Hematopoietic multipotent progenitor cell treated with erythropoietin and hydrocortisone succinate and interleukin-3 and kit ligand, for 8 days (in vitro differentiated cells): ENCODE results near the gene REX1BD.
"Not testable (repeated sequence)": the region's sequence is repeated elsewhere in the genome, so short reads cannot be mapped to it uniquely, and the experiment has no call there.

Source experiments
- DNase-seq: peaks from one replicate; pipeline ENCODE4 v3.0.0-alpha.2; 2015

REX1BD gene

DNA sequence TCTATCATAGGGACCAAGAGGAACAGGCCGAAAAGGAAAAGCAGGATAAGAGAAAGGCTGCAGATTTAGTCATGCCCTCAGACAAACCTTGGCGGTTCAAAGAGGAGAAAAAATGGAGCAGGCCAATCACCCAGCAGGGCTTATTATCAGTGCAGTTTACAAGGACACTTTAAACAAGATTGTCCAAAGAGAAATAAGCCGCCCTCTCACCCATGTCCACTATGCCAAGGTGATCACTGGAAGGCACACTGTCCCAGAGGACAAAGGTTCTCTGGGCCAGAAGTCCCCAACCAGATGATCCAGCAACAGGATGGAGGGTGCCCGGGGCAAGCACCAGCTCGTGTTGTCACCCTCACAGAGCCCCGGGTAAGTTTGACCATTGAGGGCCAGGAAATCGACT is 8.3 kb upstream of the REX1BD start:
- no peak for DNase-seq

GRCh38 chr19:18586306-18586705 is 2.3 kb upstream of the REX1BD start:
- DNase-seq: no peak

DNA sequence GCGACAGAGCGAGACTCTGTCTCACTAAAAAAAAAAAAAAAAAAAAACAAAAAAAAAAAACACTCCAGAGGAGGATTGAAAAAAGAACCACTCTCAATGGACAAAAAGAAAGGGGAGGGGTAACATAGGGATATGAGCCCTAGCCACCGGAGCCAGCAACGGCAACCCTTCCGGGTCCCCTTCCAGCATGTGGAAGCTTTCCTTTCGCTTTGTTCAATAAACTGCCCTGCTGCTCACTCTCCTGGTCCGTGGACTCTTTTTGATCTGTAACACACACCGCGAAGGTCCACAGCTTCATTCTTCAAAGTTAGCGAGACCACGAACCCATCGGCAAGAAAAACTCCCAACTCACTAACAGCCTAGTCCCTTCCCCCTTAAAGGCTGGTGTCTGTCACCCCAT is 1.0 kb upstream of the REX1BD start:
- DNase-seq: no peak

DNA sequence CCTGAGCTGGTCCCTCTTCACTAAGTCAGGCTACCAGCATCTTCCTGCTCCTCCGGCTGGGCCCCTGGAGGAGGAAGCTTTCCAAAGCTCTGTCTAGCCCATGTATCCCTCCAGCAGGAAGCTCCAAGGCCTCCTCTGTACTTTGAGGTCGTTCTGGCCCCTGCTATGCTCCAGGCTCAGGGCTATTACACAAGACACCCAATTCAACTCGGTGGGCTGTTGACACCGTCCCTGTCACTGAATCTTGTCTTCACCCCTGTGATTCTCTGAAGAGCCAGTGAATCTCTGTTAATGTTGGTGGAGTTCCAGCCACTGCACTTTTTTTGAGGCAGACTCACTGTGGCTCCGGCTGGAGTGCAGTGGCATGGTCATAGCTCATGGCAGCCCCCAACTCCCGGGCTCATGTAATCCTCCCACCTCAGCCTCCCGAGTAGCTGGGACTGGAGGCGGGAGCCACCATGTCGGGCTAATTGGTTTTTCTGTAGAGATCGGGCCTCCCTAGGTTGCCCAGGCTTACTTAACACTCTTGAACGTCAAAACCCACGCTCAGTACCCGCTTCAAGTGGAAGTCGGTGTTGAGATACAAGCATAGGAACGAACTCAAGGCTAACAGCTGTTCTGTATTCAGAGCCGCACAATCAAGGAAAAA is 512 bp upstream of the REX1BD start:
- DNase-seq: no peak

DNA sequence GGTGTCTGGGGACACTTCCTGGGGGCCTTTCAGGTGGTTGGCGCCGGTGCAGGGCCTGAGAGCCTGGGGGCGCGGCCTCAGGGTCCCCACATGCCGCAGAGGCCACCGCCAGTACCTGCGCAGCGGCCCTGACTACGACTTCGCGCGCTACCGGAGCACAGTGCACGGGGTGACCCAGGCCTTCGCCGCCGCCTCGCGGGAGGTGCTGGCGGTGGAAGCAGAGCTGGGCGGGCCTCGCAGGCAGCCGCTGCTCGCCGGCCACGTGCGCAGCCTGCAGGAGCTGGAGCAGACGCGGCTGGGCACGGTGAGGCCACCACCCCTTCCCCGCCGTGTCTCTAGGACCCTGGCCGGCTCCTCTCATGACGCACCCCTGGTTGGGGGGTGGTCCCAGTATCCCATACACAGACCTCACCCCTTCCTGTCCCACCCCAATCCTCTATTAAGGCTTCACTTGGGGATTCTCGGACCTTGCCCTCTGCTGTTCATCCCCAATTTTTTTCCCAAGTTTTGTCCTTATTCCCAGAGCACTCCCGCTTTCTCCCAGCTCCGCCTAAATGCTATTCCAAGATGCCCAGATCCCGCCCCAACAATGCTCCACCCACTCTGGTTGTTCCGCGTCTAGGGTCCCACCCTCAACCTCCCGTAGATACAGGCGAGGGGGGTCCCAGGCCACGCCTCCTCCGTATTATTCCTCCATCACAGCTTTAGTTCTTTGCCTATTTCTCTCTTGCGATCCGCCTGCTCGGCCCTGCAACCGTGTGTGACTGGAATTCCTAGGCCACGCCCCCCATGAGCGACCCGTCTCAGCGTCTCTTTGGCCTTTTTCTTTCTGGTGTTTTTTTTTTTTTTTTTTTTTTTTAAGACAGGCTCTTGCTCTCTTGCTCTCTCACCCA is 1.0 kb downstream of the REX1BD start:
- peak; percentile 72 for DNase-seq

- DNase-seq: peak; percentile 61
These were observed 2.0 kb downstream of the REX1BD start for GRCh38 chr19:18590273-18591272.

GRCh38 chr19:18591735-18592385 is 3.3 kb downstream of the REX1BD start:
- DNase-seq: no peak

DNA sequence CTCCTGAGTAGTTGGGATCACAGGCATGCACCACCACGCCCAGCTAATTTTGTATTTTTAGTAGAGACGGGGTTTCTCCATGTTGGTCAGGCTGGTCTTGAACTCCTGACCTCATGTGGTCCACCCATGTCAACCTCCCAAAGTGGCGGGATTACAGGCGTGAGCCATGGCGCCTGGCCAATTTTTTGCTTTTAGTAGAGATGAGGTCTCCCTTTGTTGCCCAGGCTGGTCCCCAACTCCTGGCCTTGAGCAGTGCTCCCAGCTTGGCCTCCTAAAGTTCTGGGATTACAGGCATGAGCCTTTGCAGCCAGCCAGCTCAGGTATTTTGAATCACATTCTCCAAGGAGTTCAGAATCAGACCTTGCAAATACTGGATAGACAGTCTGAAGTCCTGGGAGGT is 4.1 kb downstream of the REX1BD start:
- DNase-seq: not testable (repeated sequence)

- no peak for DNase-seq
These were observed 4.9 kb downstream of the REX1BD start for GRCh38 chr19:18593367-18594095.

DNA sequence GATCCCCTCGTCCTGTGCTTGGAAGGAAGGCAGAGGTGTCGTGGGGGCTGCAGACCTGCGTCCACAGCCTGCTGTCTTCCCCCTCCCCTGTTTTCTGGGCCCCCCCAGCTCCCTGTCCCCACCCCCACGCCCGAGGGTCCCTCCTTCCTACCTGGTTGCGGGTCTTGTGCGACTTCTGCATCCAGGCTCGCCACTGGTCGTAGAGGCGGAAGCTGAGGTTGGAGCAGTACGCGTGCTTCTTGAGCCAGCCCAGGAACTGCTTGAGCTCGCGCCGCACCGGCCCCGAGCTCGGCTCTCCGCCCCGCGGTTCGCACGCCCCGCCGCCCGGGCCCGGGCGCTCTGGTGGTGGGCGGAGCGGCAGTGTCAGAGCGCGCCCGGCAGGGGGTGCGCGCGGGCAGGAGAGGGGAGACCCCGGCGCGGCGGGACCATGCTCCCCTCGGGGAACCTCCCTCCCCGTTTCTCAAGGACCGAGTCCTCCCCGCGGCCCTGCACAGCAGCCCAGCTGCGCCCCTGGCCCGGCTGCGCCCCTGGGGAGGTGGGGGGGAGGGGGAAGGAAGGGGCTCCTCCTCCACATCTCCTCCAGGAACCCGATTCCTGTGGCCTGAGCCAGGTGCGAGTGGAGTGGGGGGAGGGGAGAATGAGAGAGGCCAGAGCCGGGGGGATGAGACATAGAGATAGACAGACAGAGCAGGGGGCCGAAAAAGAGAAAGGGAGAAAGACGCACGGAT is 5.7 kb downstream of the REX1BD start:
- peak; percentile 60 for DNase-seq

GRCh38 chr19:18594824-18595373 is 6.3 kb downstream of the REX1BD start:
- DNase-seq: no peak

- DNase-seq: no peak
These were observed 6.9 kb downstream of the REX1BD start for GRCh38 chr19:18595475-18595874.

DNA sequence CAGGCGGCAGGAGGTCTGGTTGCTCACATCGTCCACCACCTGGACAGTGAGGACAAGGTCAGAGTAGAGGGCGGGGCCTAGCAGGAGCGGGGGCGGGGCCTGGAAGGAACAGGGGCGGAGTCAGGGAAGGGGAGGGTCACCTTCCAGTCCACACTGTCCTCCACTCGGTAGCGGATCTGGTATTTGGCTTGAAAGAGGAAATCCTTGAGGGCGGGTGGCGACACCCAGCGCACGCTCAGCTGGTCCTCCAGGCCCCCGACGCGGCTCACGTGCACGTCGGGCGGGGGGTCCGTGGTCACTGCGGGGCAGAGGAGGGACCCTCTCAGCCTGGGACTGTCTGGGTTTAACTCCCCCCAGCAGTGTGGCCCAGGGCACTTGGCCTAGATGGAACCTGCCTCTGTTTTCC is 8.2 kb downstream of the REX1BD start:
- peak; percentile 60 for DNase-seq

- no peak for DNase-seq
These were observed 9.4 kb downstream of the REX1BD start for GRCh38 chr19:18597809-18598660.

- DNase-seq: no peak
These were observed 10.9 kb downstream of the REX1BD start for GRCh38 chr19:18599485-18599884.

DNA sequence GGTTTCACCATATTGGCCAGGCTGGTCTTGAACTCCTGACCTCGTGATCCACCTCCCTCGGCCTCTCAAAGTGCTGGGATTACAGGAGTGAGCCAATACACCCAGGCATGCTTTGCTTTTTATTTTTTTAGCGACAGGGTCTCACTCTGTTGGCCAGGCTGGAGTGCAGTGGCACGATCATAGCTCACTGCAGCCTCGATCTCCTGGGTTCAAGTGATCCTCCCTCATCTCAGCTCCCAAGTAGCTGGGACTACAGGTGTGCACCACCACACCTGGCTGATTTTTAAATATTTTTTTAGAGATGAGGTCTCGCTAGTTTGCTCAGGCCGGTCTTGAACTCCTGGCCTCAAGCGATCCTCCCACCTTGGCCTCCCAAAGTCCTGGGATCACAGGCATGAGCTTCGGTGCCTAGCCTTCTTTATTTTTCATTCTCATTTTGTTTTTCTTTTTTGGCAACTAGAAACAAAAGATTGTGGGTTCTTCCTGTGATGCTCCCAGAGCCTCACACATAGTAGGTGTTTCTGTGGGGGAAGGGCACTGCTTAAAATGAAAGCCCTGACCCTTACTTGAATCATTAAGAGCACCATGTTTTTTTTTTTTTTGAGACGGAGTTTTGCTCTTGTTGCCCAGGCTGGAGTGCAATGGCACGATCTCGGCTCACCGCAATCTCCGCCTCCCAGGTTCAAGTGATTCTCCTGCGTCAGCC is 12.2 kb downstream of the REX1BD start:
- DNase-seq: not testable (repeated sequence)

DNA sequence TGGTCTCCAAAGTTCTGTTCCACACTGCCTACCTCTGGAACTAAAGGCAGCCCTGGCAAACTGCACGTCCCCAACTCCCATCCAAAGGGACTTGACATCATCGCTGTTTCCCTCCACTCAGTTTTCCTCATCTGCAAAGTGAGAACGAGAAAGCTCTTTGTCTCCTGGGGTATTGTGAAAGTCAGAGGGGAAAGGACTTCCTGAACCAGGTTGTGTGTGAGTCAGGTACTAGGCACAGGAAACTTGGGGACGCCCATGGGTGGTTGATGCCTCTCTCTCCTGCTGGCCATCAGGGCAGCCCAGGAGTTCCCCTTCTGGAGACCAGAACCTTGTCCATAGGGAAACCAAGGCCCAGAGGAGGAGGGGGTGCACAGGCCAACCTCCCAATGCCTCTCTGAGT is 13.3 kb downstream of the REX1BD start:
- no peak for DNase-seq

DNA sequence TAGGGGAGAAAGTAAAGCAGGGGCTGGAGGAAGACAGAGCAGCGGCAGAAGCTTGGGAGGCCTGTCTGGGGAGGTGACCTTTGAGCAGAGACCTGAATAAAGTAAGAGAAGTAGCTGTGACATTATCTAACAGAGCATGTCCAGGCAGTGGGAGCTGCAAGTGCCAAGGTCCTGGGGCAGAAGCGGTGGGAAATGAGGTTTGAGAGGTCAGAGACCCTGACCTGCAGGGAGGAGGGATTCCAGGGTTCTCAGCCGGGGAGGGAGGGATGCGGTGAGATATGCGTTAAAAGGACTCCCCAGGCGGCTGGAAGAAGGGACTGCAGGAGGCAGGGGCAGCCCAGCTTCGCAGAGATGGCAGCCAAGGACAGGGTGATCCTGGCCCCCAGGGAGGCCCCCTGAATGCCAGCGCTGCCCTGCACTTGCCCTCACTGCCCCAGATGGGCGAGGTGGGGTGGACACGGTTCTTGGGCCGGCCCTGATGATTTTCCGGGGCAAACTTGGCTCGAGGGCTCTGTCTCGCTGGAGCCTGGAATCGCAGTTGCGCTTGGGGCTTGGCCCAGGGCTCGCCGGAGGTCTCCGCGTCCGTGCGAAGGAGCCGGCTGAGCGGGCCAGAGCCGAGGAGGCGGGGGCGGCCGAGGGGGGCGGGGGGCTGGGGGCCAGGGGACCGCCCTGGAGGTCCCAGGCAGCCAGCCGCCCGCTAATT is 14.8 kb downstream of the REX1BD start:
- peak; percentile 48 for DNase-seq
